CD4-positive, alpha-beta T cell treated with Interleukin-21 for 1 hour (primary cell): ENCODE measurements around the gene PDE4D.

Experiments used
- DNase-seq: peaks from one replicate; pipeline ENCODE4 v3.0.0-alpha.2; 2020

PDE4D gene

GRCh38 chr5:59054963-59055528 is 838.5 kb downstream of the PDE4D start:
- DNase-seq, result no peak

- DNase-seq, result no peak
These were observed 841.6 kb downstream of the PDE4D start for GRCh38 chr5:59051951-59052350.

- DNase-seq, result no peak
These were observed 844.4 kb downstream of the PDE4D start for GRCh38 chr5:59049095-59049494.

GRCh38 chr5:59042201-59043055 is 851.1 kb downstream of the PDE4D start:
- DNase-seq, result no peak

- no peak for DNase-seq
These were observed 852.2 kb downstream of the PDE4D start for GRCh38 chr5:59041355-59041754.

GRCh38 chr5:59040804-59041201 is 852.7 kb downstream of the PDE4D start:
- DNase-seq, result no peak

- DNase-seq, result no peak
These were observed 853.3 kb downstream of the PDE4D start for GRCh38 chr5:59040024-59040803.

- peak; percentile 87 for DNase-seq
These were observed 854.1 kb downstream of the PDE4D start for GRCh38 chr5:59039296-59040023.

- DNase-seq, result no peak
These were observed 854.7 kb downstream of the PDE4D start for GRCh38 chr5:59038798-59039295.

GRCh38 chr5:59037941-59038797 is 855.4 kb downstream of the PDE4D start:
- no peak for DNase-seq

- DNase-seq, result no peak
These were observed 856.1 kb downstream of the PDE4D start for GRCh38 chr5:59037453-59037852.

GRCh38 chr5:59037041-59037440 is 856.5 kb downstream of the PDE4D start:
- no peak for DNase-seq

- DNase-seq, result peak; percentile 67
These were observed 857.1 kb downstream of the PDE4D start for GRCh38 chr5:59036274-59036961.

- no peak for DNase-seq
These were observed 857.8 kb downstream of the PDE4D start for GRCh38 chr5:59035681-59036080.

GRCh38 chr5:59034498-59035186 is 858.9 kb downstream of the PDE4D start:
- DNase-seq, result peak; percentile 66

- no peak for DNase-seq
These were observed 866.2 kb downstream of the PDE4D start for GRCh38 chr5:59027145-59027907.

GRCh38 chr5:59025734-59026133 is 867.8 kb downstream of the PDE4D start:
- DNase-seq, result no peak

- no peak for DNase-seq
These were observed 871.5 kb downstream of the PDE4D start for GRCh38 chr5:59021837-59022514.

GRCh38 chr5:59021286-59021673 is 872.2 kb downstream of the PDE4D start:
- no peak for DNase-seq
